Fibroblast of villous mesenchyme (primary cell): ENCODE results near the gene SLC38A11. TPM values are rescaled to one million over a fixed set of nuclear protein-coding genes. Genes with fewer than 3 reads are reported as not detected.

Source experiments
- DNase-seq: peaks from one replicate; pipeline ENCODE4 v3.0.0-alpha.2; 2010; ENCODE audit warnings: low read depth
- H3K4me3 ChIP-seq: 2 replicates; pipeline ENCODE4 v1.5.1; 2011; ENCODE audit warnings: low read depth, mild to moderate bottlenecking, low read length
- CTCF ChIP-seq: IDR thresholded peaks from 2 replicates; pipeline ENCODE4 v1.5.1; 2012; ENCODE audit warnings: low read depth, mild to moderate bottlenecking, low read length; ENCODE audit not compliant: insufficient read depth
- small RNA-seq: library from RNA; depleted of rRNA; stranded (forward); fragments of <200 nt; gene quantifications from one replicate; pipeline ENCODE3, GENCODE V24; 2012
- total RNA-seq: library from RNA; depleted of rRNA; stranded (reverse); fragments of >200 nt; gene quantifications from 2 replicates; pipeline ENCODE4 v1.2.3, GENCODE V29; 2012

The SLC38A11 gene
- total RNA-seq, 1 donor: under 0.01 TPM

- no peak overlapping the region for H3K4me3 ChIP-seq
- no peak for DNase-seq
- TF ChIP-seq CTCF: no peak
Measured at GRCh38 chr2:164849506-164849905, 105.8 kb downstream of the SLC38A11 start.

- H3K4me3 ChIP-seq: no peak overlapping the region
- no peak for TF ChIP-seq CTCF
- DNase-seq: peak; percentile 87
Measured at GRCh38 chr2:164847981-164848741, 107.2 kb downstream of the SLC38A11 start.

GRCh38 chr2:164847291-164847690, 108.0 kb downstream of the SLC38A11 start:
- no peak for TF ChIP-seq CTCF
- no peak overlapping the region for H3K4me3 ChIP-seq
- no peak for DNase-seq

- TF ChIP-seq CTCF: no peak
- H3K4me3 ChIP-seq: no peak overlapping the region
- no peak for DNase-seq
Measured at GRCh38 chr2:164846276-164846675, 109.0 kb downstream of the SLC38A11 start.

Small RNA genes lying within 50 kb of the gene (small RNA-seq; reads per million reads assigned to genes)
- gene RNA5SP110 (not detected), gene RNA5SP111 (not detected)

Other genes with a start within 250 kb of the SLC38A11 start
- gene COBLL1, start 113.7 kb downstream of the SLC38A11 start, total RNA-seq: 13.4 and 15.5 TPM in 2 replicates
- under 0.01 TPM in 1 of 2 replicates, not detected in the other for gene SCN3A, start 248.5 kb upstream of the SLC38A11 start, total RNA-seq